HG02759 (cell line): ENCODE results near the gene TRDN.
"Not testable (repeated sequence)": the region's sequence is repeated elsewhere in the genome, so short reads cannot be mapped to it uniquely, and the experiment has no call there.

ENCODE experiments used
- ATAC-seq: cut with Tn5 transposase; IDR thresholded peaks from one replicate; pipeline ENCODE4 v1.9.1; 2021; ENCODE audit warnings: mild to moderate bottlenecking, moderate library complexity; ENCODE audit not compliant: unreplicated experiment

The TRDN gene

GRCh38 chr6:123316733-123317323 is 319.9 kb downstream of the TRDN start:
- ATAC-seq = no peak

GRCh38 chr6:123314459-123314858 is 322.3 kb downstream of the TRDN start:
- ATAC-seq = not testable (repeated sequence)

- no peak for ATAC-seq
Observed at GRCh38 chr6:123309130-123309529, 327.6 kb downstream of the TRDN start.

GRCh38 chr6:123306334-123306733 is 330.4 kb downstream of the TRDN start:
- no peak for ATAC-seq

- ATAC-seq = no peak
Observed at GRCh38 chr6:123295672-123296071, 341.1 kb downstream of the TRDN start.

- no peak for ATAC-seq
Observed at GRCh38 chr6:123295181-123295580, 341.6 kb downstream of the TRDN start.

GRCh38 chr6:123288649-123289048 is 348.1 kb downstream of the TRDN start:
- ATAC-seq = no peak

- ATAC-seq = no peak
Observed at GRCh38 chr6:123276546-123276980, 360.2 kb downstream of the TRDN start.

- ATAC-seq = no peak
Observed at GRCh38 chr6:123263981-123264380, 372.8 kb downstream of the TRDN start.

GRCh38 chr6:123240626-123241025 is 396.1 kb downstream of the TRDN start:
- ATAC-seq = no peak

- ATAC-seq = no peak
Observed at GRCh38 chr6:123233336-123233735, 403.4 kb downstream of the TRDN start.

GRCh38 chr6:123227789-123228188 is 409.0 kb downstream of the TRDN start:
- ATAC-seq = not testable (repeated sequence)

GRCh38 chr6:123226398-123226797 is 410.4 kb downstream of the TRDN start:
- ATAC-seq = no peak

- ATAC-seq = no peak
Observed at GRCh38 chr6:123224077-123224476, 412.7 kb downstream of the TRDN start.

- ATAC-seq = no peak
Observed at GRCh38 chr6:123223461-123223860, 413.3 kb downstream of the TRDN start.

- ATAC-seq = no peak
Observed at GRCh38 chr6:123215211-123215610, 421.5 kb downstream of the TRDN start.

- ATAC-seq = no peak
Observed at GRCh38 chr6:123214433-123214832, 422.3 kb downstream of the TRDN start.

GRCh38 chr6:123213921-123214320 is 422.8 kb downstream of the TRDN start:
- no peak for ATAC-seq

- no peak for ATAC-seq
Observed at GRCh38 chr6:123211777-123212545, 424.8 kb downstream of the TRDN start.

GRCh38 chr6:123210645-123211044 is 426.1 kb downstream of the TRDN start:
- ATAC-seq = no peak

- no peak for ATAC-seq
Observed at GRCh38 chr6:123207967-123208510, 428.7 kb downstream of the TRDN start.

- ATAC-seq = no peak
Observed at GRCh38 chr6:123203928-123204327, 432.8 kb downstream of the TRDN start.
